PC-9 (cell line): ENCODE data around the gene FBXL12. TPM values are rescaled to one million over a fixed set of nuclear protein-coding genes. Genes with fewer than 3 reads are reported as not detected.
"Not testable (repeated sequence)": the region's sequence is repeated elsewhere in the genome, so short reads cannot be mapped to it uniquely, and the experiment has no call there.

Experiments
- BruUV-seq: library from RNA; stranded (reverse); fragments of 400-500 nt; replicated peaks from 2 replicates; lab custom pipeline; 2021; lab: Mats Ljungman, UMichigan
- CTCF ChIA-PET: fragments of 300-600 bp; sonication (Branson Sonifier 250); formaldehyde crosslinking; loops from one replicate; lab custom pipeline; 2022; ENCODE audit warnings: antibody characterized with exemption; lab: Charles Lee
- POLR2A ChIA-PET: fragments of 300-600 bp; sonication (Branson Sonifier 250); formaldehyde crosslinking; loops from one replicate; lab custom pipeline; 2022; ENCODE audit warnings: antibody characterized with exemption; ENCODE audit not compliant: unreplicated experiment; lab: Charles Lee
- DNase-seq, 2 experiments: peaks; one replicate each; pipeline versions ENCODE4 v3.0.0 to v3.0.0-alpha.2; 2015 to 2022; ENCODE audit warnings: mixed read lengths in 1 of 2
- H2AFZ ChIP-seq: fragments of 200-600 bp; sonication (generic); 2 replicates; pipeline ENCODE4 v1.8.1; 2017; ENCODE audit warnings: antibody characterized with exemption
- H3F3A ChIP-seq: fragments of 200-600 bp; sonication (generic); 2 replicates; pipeline ENCODE4 v1.8.1; 2017; ENCODE audit warnings: antibody characterized with exemption, mild to moderate bottlenecking, low read depth; ENCODE audit not compliant: insufficient read depth
- H3K27ac ChIP-seq: fragments of 200-600 bp; sonication (generic); 2 replicates; pipeline ENCODE4 v1.6.1; 2016; ENCODE audit warnings: mixed run types
- H3K27me3 ChIP-seq: fragments of 200-600 bp; sonication (generic); 2 replicates; pipeline ENCODE4 v1.6.1; 2016; ENCODE audit warnings: low read depth, mixed run types; ENCODE audit not compliant: insufficient read depth
- H3K36me3 ChIP-seq: fragments of 200-600 bp; sonication (generic); 2 replicates; pipeline ENCODE4 v1.6.1; 2016; ENCODE audit warnings: low read depth, mixed run types
- H3K4me1 ChIP-seq: fragments of 200-600 bp; sonication (generic); replicated peaks from 2 replicates; pipeline ENCODE4 v1.6.1; 2016; ENCODE audit warnings: mixed run types; ENCODE audit not compliant: insufficient read depth
- H3K4me2 ChIP-seq: fragments of 200-600 bp; sonication (generic); 2 replicates; pipeline ENCODE4 v1.6.1; 2017; ENCODE audit warnings: mixed run types
- H3K4me3 ChIP-seq: fragments of 200-600 bp; sonication (generic); 2 replicates; pipeline ENCODE4 v1.6.1; 2016; ENCODE audit warnings: mixed run types
- H3K79me2 ChIP-seq: fragments of 200-600 bp; sonication (generic); 2 replicates; pipeline ENCODE4 v1.6.1; 2017; ENCODE audit warnings: low read depth, mixed run types
- H3K9me2 ChIP-seq: fragments of 200-600 bp; sonication (generic); 2 replicates; pipeline ENCODE4 v1.8.1; 2017; ENCODE audit warnings: mild to moderate bottlenecking; ENCODE audit not compliant: insufficient read depth
- H3K9me3 ChIP-seq: fragments of 200-600 bp; sonication (generic); 2 replicates; pipeline ENCODE4 v1.8.1; 2016; ENCODE audit warnings: low read depth; ENCODE audit not compliant: insufficient read depth
- H4K20me1 ChIP-seq: fragments of 200-600 bp; sonication (generic); 2 replicates; pipeline ENCODE4 v1.8.1; 2017; ENCODE audit not compliant: insufficient read depth
- EZH2 ChIP-seq: fragments of 200-600 bp; sonication (generic); IDR thresholded peaks from 2 replicates; pipeline ENCODE4 v1.8.0; 2017; ENCODE audit warnings: antibody characterized with exemption, low read depth
- intact Hi-C: fragments of 100-400 bp; cut with micrococcal nuclease; formaldehyde crosslinking; loops from one replicate; pipeline ENCODE4 v1.10.0; 2022; ENCODE audit not compliant: unreplicated experiment
- total RNA-seq: library from RNA; stranded (reverse); gene quantifications from 2 replicates; pipeline ENCODE4 v1.2.3, GENCODE V29; 2021
- TF ChIP-seq, protein P1 (sequence below): fragments of 200-600 bp; sonication (generic); conservative IDR thresholded peaks from 2 replicates; pipeline ENCODE4 v1.6.1; 2017; ENCODE audit warnings: mixed run types, antibody characterized with exemption, mild to moderate bottlenecking, moderate library complexity

The FBXL12 gene
- total RNA-seq, 1 experiment from 2014 or later = 30.7 TPM

GRCh38 chr19:9785367-9786331, 33.2 kb downstream of the FBXL12 start:
- no peak for TF ChIP-seq EZH2
- TF ChIP-seq, protein P1, sequence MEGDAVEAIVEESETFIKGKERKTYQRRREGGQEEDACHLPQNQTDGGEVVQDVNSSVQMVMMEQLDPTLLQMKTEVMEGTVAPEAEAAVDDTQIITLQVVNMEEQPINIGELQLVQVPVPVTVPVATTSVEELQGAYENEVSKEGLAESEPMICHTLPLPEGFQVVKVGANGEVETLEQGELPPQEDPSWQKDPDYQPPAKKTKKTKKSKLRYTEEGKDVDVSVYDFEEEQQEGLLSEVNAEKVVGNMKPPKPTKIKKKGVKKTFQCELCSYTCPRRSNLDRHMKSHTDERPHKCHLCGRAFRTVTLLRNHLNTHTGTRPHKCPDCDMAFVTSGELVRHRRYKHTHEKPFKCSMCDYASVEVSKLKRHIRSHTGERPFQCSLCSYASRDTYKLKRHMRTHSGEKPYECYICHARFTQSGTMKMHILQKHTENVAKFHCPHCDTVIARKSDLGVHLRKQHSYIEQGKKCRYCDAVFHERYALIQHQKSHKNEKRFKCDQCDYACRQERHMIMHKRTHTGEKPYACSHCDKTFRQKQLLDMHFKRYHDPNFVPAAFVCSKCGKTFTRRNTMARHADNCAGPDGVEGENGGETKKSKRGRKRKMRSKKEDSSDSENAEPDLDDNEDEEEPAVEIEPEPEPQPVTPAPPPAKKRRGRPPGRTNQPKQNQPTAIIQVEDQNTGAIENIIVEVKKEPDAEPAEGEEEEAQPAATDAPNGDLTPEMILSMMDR = no peak
- POLR2A ChIA-PET = no interaction called here
- BruUV-seq = TSS peak; percentile 96
- H3K27ac ChIP-seq = peak overlapping the region; percentile 83
- CTCF ChIA-PET = no interaction called here
- DNase-seq = peak; percentile 92 to 96
- H3K9me2 ChIP-seq = no peaks in the 10 kb centered on the region
- peaks cover 18% of the 10 kb centered on the region for H3K4me1 ChIP-seq
- peak overlapping the region; percentile 87 for H3K4me2 ChIP-seq
- peak overlapping the region; percentile 62 for H3K4me3 ChIP-seq
- H2AFZ ChIP-seq = peak overlapping the region; percentile 78
- no peaks in the 10 kb centered on the region for H3K79me2 ChIP-seq
- H3K27me3 ChIP-seq = no peaks in the 10 kb centered on the region
- no peaks in the 10 kb centered on the region for H4K20me1 ChIP-seq
- intact Hi-C loops = loop anchor here (2.0 kb wide), 3 partner anchors 17 to 111 kb away; partner anchors contain the start of genes FBXL12, ZNF562 and ZNF846
- H3K9me3 ChIP-seq = no peaks in the 10 kb centered on the region
- H3F3A ChIP-seq = peaks cover 17% of the 10 kb centered on the region; the same call in 1 of the 2 replicates
- H3K36me3 ChIP-seq = no peaks in the 10 kb centered on the region

- DNase-seq, H3K27ac ChIP-seq, H3K36me3 ChIP-seq, CTCF ChIA-PET, H3K9me3 ChIP-seq, H3K4me3 ChIP-seq, H4K20me1 ChIP-seq, POLR2A ChIA-PET, H3K9me2 ChIP-seq, H3K27me3 ChIP-seq, H3K4me2 ChIP-seq, H3K79me2 ChIP-seq, H2AFZ ChIP-seq, BruUV-seq: not testable (repeated sequence)
- intact Hi-C loops = loop anchor here (2.0 kb wide), 3 partner anchors 15 to 109 kb away; partner anchors contain the start of genes FBXL12, ZNF562 and ZNF846
- peaks cover 18% of the 10 kb centered on the region for H3K4me1 ChIP-seq
- peaks cover 17% of the 10 kb centered on the region; the same call in 1 of the 2 replicates for H3F3A ChIP-seq
Observed at GRCh38 chr19:9784163-9784496, 34.7 kb downstream of the FBXL12 start.

- no peak for DNase-seq
- no peaks in the 10 kb centered on the region for H3K79me2 ChIP-seq
- H3K4me1 ChIP-seq = peaks cover 18% of the 10 kb centered on the region
- H3K27me3 ChIP-seq = no peaks in the 10 kb centered on the region
- no peak overlapping the region for H2AFZ ChIP-seq
- H3K4me2 ChIP-seq = no peak overlapping the region
- H4K20me1 ChIP-seq = no peaks in the 10 kb centered on the region
- no peak overlapping the region for H3K4me3 ChIP-seq
- CTCF ChIA-PET = no interaction called here
- H3K27ac ChIP-seq = no peak overlapping the region
- H3K9me2 ChIP-seq = no peaks in the 10 kb centered on the region
- no TSS peak for BruUV-seq
- intact Hi-C loops = no loop called here
- POLR2A ChIA-PET = interaction anchor here (0.5 kb wide), 1 partner anchor 1311 kb away, joined by 15 read pairs; no protein-coding TSS in a partner anchor
- H3F3A ChIP-seq = peaks cover 17% of the 10 kb centered on the region; the same call in 1 of the 2 replicates
- no peaks in the 10 kb centered on the region for H3K36me3 ChIP-seq
- no peaks in the 10 kb centered on the region for H3K9me3 ChIP-seq
- TF ChIP-seq, protein P1 = no peak
- TF ChIP-seq EZH2 = no peak
Observed at GRCh38 chr19:9782338-9782737, 36.5 kb downstream of the FBXL12 start.
